ENCODE data around the gene DNHD1. TPM values are rescaled to one million over a fixed set of nuclear protein-coding genes. Genes with fewer than 3 reads are reported as not detected.

The DNHD1 gene
- total and polyA plus RNA-seq, 2 of the 13 experiments (the other 11 are each of a cell fraction or from before 2014, with no cell fraction given) = 2.7 to 9.3 TPM

Other genes starting within 250 kb of the DNHD1 start
- not detected in 2 replicates for gene CCKBR, start 237.4 kb upstream of the DNHD1 start, total RNA-seq (2016; rRNA removed; fragmentation: Illumina TruSeq; extraction: Trizol)
- not detected in 2 replicates for gene CCKBR, start 237.4 kb upstream of the DNHD1 start, polyA plus RNA-seq (2011; rRNA removed)
- gene CAVIN3, start 176.8 kb upstream of the DNHD1 start, total RNA-seq (2016; rRNA removed; fragmentation: Illumina TruSeq; extraction: Trizol) = not detected in 2 replicates
- not detected in 2 replicates for gene CAVIN3, start 176.8 kb upstream of the DNHD1 start, polyA plus RNA-seq (2011; rRNA removed)
- gene SMPD1, start 106.8 kb upstream of the DNHD1 start, total RNA-seq (2016; rRNA removed; fragmentation: Illumina TruSeq; extraction: Trizol) = 5.3 and 8.4 TPM in 2 replicates
- 6.3 and 9.2 TPM in 2 replicates for gene SMPD1, start 106.8 kb upstream of the DNHD1 start, polyA plus RNA-seq (2011; rRNA removed)
- gene APBB1, start 78.2 kb upstream of the DNHD1 start, total RNA-seq (2016; rRNA removed; fragmentation: Illumina TruSeq; extraction: Trizol) = 2.4 and 3.5 TPM in 2 replicates
- 1.7 and 2.4 TPM in 2 replicates for gene APBB1, start 78.2 kb upstream of the DNHD1 start, polyA plus RNA-seq (2011; rRNA removed)
- 29.6 and 57.4 TPM in 2 replicates for gene HPX, start 56.3 kb upstream of the DNHD1 start, total RNA-seq (2016; rRNA removed; fragmentation: Illumina TruSeq; extraction: Trizol)
- 6.2 and 9.2 TPM in 2 replicates for gene HPX, start 56.3 kb upstream of the DNHD1 start, polyA plus RNA-seq (2011; rRNA removed)
- 2.8 and 6.3 TPM in 2 replicates for gene TRIM3, start 23.3 kb upstream of the DNHD1 start, total RNA-seq (2016; rRNA removed; fragmentation: Illumina TruSeq; extraction: Trizol)
- 3.6 and 4.9 TPM in 2 replicates for gene TRIM3, start 23.3 kb upstream of the DNHD1 start, polyA plus RNA-seq (2011; rRNA removed)
- 58.9 and 60.2 TPM in 2 replicates for gene ARFIP2, start 15.9 kb upstream of the DNHD1 start, total RNA-seq (2016; rRNA removed; fragmentation: Illumina TruSeq; extraction: Trizol)
- gene ARFIP2, start 15.9 kb upstream of the DNHD1 start, polyA plus RNA-seq (2011; rRNA removed) = 56.6 TPM in 2 replicates
- 39.5 and 60.1 TPM in 2 replicates for gene TIMM10B, start 15.8 kb upstream of the DNHD1 start, total RNA-seq (2016; rRNA removed; fragmentation: Illumina TruSeq; extraction: Trizol)
- 34.9 and 38.5 TPM in 2 replicates for gene TIMM10B, start 15.8 kb upstream of the DNHD1 start, polyA plus RNA-seq (2011; rRNA removed)
- 21.6 and 29.1 TPM in 2 replicates for gene RRP8, start 106.3 kb downstream of the DNHD1 start, total RNA-seq (2016; rRNA removed; fragmentation: Illumina TruSeq; extraction: Trizol)
- gene RRP8, start 106.3 kb downstream of the DNHD1 start, polyA plus RNA-seq (2011; rRNA removed) = 7.2 and 7.7 TPM in 2 replicates
- gene ILK, start 106.5 kb downstream of the DNHD1 start, total RNA-seq (2016; rRNA removed; fragmentation: Illumina TruSeq; extraction: Trizol) = 70.3 and 78.1 TPM in 2 replicates
- 108 and 118 TPM in 2 replicates for gene ILK, start 106.5 kb downstream of the DNHD1 start, polyA plus RNA-seq (2011; rRNA removed)
- 51.0 and 71.3 TPM in 2 replicates for gene TAF10, start 114.9 kb downstream of the DNHD1 start, total RNA-seq (2016; rRNA removed; fragmentation: Illumina TruSeq; extraction: Trizol)
- 134 and 142 TPM in 2 replicates for gene TAF10, start 114.9 kb downstream of the DNHD1 start, polyA plus RNA-seq (2011; rRNA removed)
- gene TPP1, start 122.1 kb downstream of the DNHD1 start, total RNA-seq (2016; rRNA removed; fragmentation: Illumina TruSeq; extraction: Trizol) = 13.9 and 14.4 TPM in 2 replicates
- gene TPP1, start 122.1 kb downstream of the DNHD1 start, polyA plus RNA-seq (2011; rRNA removed) = 74.6 and 75.4 TPM in 2 replicates
- under 0.01 TPM in 1 of 2 replicates, not detected in the other for gene DCHS1, start 158.5 kb downstream of the DNHD1 start, total RNA-seq (2016; rRNA removed; fragmentation: Illumina TruSeq; extraction: Trizol)
- 0.01 and 0.03 TPM in 2 replicates for gene DCHS1, start 158.5 kb downstream of the DNHD1 start, polyA plus RNA-seq (2011; rRNA removed)
- gene MRPL17, start 186.1 kb downstream of the DNHD1 start, total RNA-seq (2016; rRNA removed; fragmentation: Illumina TruSeq; extraction: Trizol) = 90.0 and 97.9 TPM in 2 replicates
- gene MRPL17, start 186.1 kb downstream of the DNHD1 start, polyA plus RNA-seq (2011; rRNA removed) = 53.7 and 59.4 TPM in 2 replicates

Data from HepG2 (cell line).